GM23338 (cell line): Measurements from ENCODE around the gene MED12L. TPM values are rescaled to one million over a fixed set of nuclear protein-coding genes. Genes with fewer than 3 reads are reported as not detected.

ENCODE experiments used
- ATAC-seq: fragments of 200-7000 bp; cut with Tn5 transposase; 3 replicates; pipeline ENCODE4 v1.9.1; 2020
- DNase-seq: peaks from one replicate; pipeline ENCODE4 v3.0.0-alpha.2; 2015; ENCODE audit warnings: low spot score
- H2AFZ ChIP-seq: fragments of 200-600 bp; sonication (generic); 2 replicates; pipeline ENCODE4 v1.8.0; 2016; ENCODE audit warnings: antibody characterized with exemption, mild to moderate bottlenecking, moderate library complexity
- H3F3A ChIP-seq: fragments of 200-600 bp; sonication (generic); replicated peaks from 2 replicates; pipeline ENCODE4 v1.8.0; 2017; ENCODE audit warnings: antibody characterized with exemption, mixed run types, low read depth
- H3K27ac ChIP-seq: fragments of 200-600 bp; sonication (generic); 2 replicates; pipeline ENCODE4 v1.6.1; 2016; ENCODE audit warnings: low read depth
- H3K27me3 ChIP-seq: fragments of 200-600 bp; sonication (generic); 2 replicates; pipeline ENCODE4 v1.8.0; 2016; ENCODE audit warnings: mild to moderate bottlenecking, mixed run types, moderate library complexity; ENCODE audit not compliant: insufficient read depth
- H3K36me3 ChIP-seq: fragments of 200-600 bp; sonication (generic); 2 replicates; pipeline ENCODE4 v1.8.0; 2016; ENCODE audit warnings: mild to moderate bottlenecking; ENCODE audit not compliant: insufficient read depth
- H3K4me1 ChIP-seq: fragments of 200-600 bp; sonication (generic); 2 replicates; pipeline ENCODE4 v1.8.0; 2016; ENCODE audit warnings: mild to moderate bottlenecking, moderate library complexity; ENCODE audit not compliant: insufficient read depth
- H3K4me2 ChIP-seq: fragments of 200-600 bp; sonication (generic); 2 replicates; pipeline ENCODE4 v1.7.1; 2017; ENCODE audit warnings: mixed run types
- H3K4me3 ChIP-seq: fragments of 200-600 bp; sonication (generic); 2 replicates; pipeline ENCODE4 v1.6.1; 2016; ENCODE audit warnings: mixed run types
- H3K79me2 ChIP-seq: fragments of 200-600 bp; sonication (generic); replicated peaks from 2 replicates; pipeline ENCODE4 v1.8.0; 2017; ENCODE audit warnings: mild to moderate bottlenecking; ENCODE audit not compliant: insufficient read depth
- H3K9me2 ChIP-seq: fragments of 200-600 bp; sonication (generic); 2 replicates; pipeline ENCODE4 v1.8.0; 2017; ENCODE audit not compliant: insufficient read depth
- H4K20me1 ChIP-seq: fragments of 200-600 bp; sonication (generic); replicated peaks from 2 replicates; pipeline ENCODE4 v1.8.0; 2017; ENCODE audit warnings: mild to moderate bottlenecking; ENCODE audit not compliant: insufficient read depth
- H3K27ac Mint-ChIP-seq: 2 replicates; pipeline ENCODE4 v1.8.0; 2020; ENCODE audit warnings: inconsistent platforms, mild to moderate bottlenecking, moderate library complexity, mixed read lengths
- H3K27me3 Mint-ChIP-seq: 3 replicates; pipeline ENCODE4 v1.8.0; 2022; ENCODE audit warnings: low read depth, mild to moderate bottlenecking, moderate library complexity, mixed read lengths, inconsistent platforms; ENCODE audit not compliant: insufficient read depth, poor library complexity
- H3K36me3 Mint-ChIP-seq: 3 replicates; pipeline ENCODE4 v1.8.0; 2021; ENCODE audit warnings: low read depth, mild to moderate bottlenecking, inconsistent platforms, moderate library complexity, mixed read lengths
- H3K4me1 Mint-ChIP-seq: 3 replicates; pipeline ENCODE4 v1.8.0; 2020; ENCODE audit warnings: mild to moderate bottlenecking, inconsistent platforms, mixed read lengths
- H3K4me3 Mint-ChIP-seq: 3 replicates; pipeline ENCODE4 v1.8.0; 2021; ENCODE audit warnings: moderate library complexity, mild to moderate bottlenecking, inconsistent platforms, mixed read lengths
- H3K9me3 Mint-ChIP-seq: 3 replicates; pipeline ENCODE4 v1.8.0; 2020; ENCODE audit warnings: moderate library complexity, mild to moderate bottlenecking, inconsistent platforms, mixed read lengths
- CREB1 ChIP-seq: fragments of 250-450 bp; sonication (Bioruptor Pico); IDR thresholded peaks from 2 replicates; pipeline ENCODE4 v1.5.0; 2020; ENCODE audit warnings: low read depth, mild to moderate bottlenecking, moderate library complexity
- CTCF ChIP-seq, 2 experiments: fragments of 200-600 bp in 1 of 2; sonication (generic) in 1 of 2; conservative IDR thresholded peaks; 2 replicates each; pipeline versions ENCODE4 v1.5.1 to v1.6.1; 2016 to 2017; ENCODE audit warnings: antibody characterized with exemption in 2 of 2, low read depth in 2 of 2, mild to moderate bottlenecking in 2 of 2, moderate library complexity in 1 of 2
- ETS1 ChIP-seq: IDR thresholded peaks from 2 replicates; pipeline ENCODE4 v1.6.1; 2016; ENCODE audit warnings: antibody characterized with exemption
- EZH2 ChIP-seq: fragments of 200-600 bp; sonication (generic); IDR thresholded peaks from one replicate; pipeline ENCODE4 v1.8.0; 2017; ENCODE audit warnings: antibody characterized with exemption, mild to moderate bottlenecking, low read depth; ENCODE audit not compliant: unreplicated experiment
- EZH2phosphoT487 ChIP-seq: fragments of 200-600 bp; sonication (generic); IDR thresholded peaks from one replicate; pipeline ENCODE4 v1.8.1; 2018; ENCODE audit warnings: antibody characterized with exemption; ENCODE audit not compliant: unreplicated experiment
- JUNB ChIP-seq: IDR thresholded peaks from one replicate; pipeline ENCODE4 v1.6.1; 2016; ENCODE audit warnings: antibody characterized with exemption; ENCODE audit not compliant: unreplicated experiment
- NANOG ChIP-seq: IDR thresholded peaks from 2 replicates; pipeline ENCODE4 v1.6.1; 2016; ENCODE audit warnings: antibody characterized with exemption, borderline replicate concordance
- POLR2AphosphoS5 ChIP-seq: IDR thresholded peaks from 2 replicates; pipeline ENCODE4 v1.6.1; 2016; ENCODE audit warnings: antibody characterized with exemption, low read depth
- REST ChIP-seq: IDR thresholded peaks from one replicate; pipeline ENCODE4 v1.6.1; 2018; ENCODE audit warnings: antibody characterized with exemption; ENCODE audit not compliant: unreplicated experiment
- STAT1 ChIP-seq: IDR thresholded peaks from one replicate; pipeline ENCODE4 v1.6.1; 2016; ENCODE audit warnings: antibody characterized with exemption; ENCODE audit not compliant: unreplicated experiment
- ZNF114 ChIP-seq: fragments of 250-450 bp; sonication (Bioruptor Pico); IDR thresholded peaks from 2 replicates; pipeline ENCODE4 v1.5.0; 2020; ENCODE audit warnings: mild to moderate bottlenecking, moderate library complexity
- ZNF331 ChIP-seq: fragments of 250-450 bp; sonication (Bioruptor Pico); IDR thresholded peaks from 2 replicates; pipeline ENCODE4 v1.5.0; 2020; ENCODE audit warnings: low read depth, mild to moderate bottlenecking, moderate library complexity
- ZNF462 ChIP-seq: fragments of 250-450 bp; sonication (Bioruptor Pico); IDR thresholded peaks from 2 replicates; pipeline ENCODE4 v1.5.0; 2020; ENCODE audit warnings: mild to moderate bottlenecking, moderate library complexity
- polyA plus RNA-seq: library from polyadenylated mRNA; unstranded; fragments of >200 nt; fragmentation: Nextera tagmentation; extraction: Ambion mirVana; gene quantifications from 2 replicates; pipeline ENCODE4 v1.2.1, GENCODE V29; 2016
- total RNA-seq: library from RNA; depleted of rRNA; stranded (reverse); fragments of >200 nt; shearing (Covaris generic); gene quantifications from 2 replicates; pipeline ENCODE4 v1.2.3, GENCODE V29; 2014

The MED12L gene
- total and polyA plus RNA-seq, 2 experiments from 2014 or later: 5.7 to 25.0 TPM

GRCh38 chr3:151259664-151260063, 174.2 kb downstream of the MED12L start:
- Histone ChIP-seq H3F3A (no peaks in the 10 kb centered on the region), H3K79me2 (no peaks in the 10 kb centered on the region), H3K27ac (no peak overlapping the region), H3K36me3 (no peaks in the 10 kb centered on the region), H3K27me3 (no peaks in the 10 kb centered on the region), H2AFZ (no peak overlapping the region), H3K9me2 (no peaks in the 10 kb centered on the region), H3K4me2 (no peak overlapping the region), H3K4me3 (no peak overlapping the region), H4K20me1 (no peaks in the 10 kb centered on the region), H3K4me1 (no peaks in the 10 kb centered on the region)
- no peak overlapping the region for H3K4me3 Mint-ChIP-seq
- H3K27me3 Mint-ChIP-seq: no peaks in the 10 kb centered on the region
- H3K36me3 Mint-ChIP-seq: 0 out of 3 replicates have a peak, but pooled peaks cover 4% of the 10 kb centered on the region
- ATAC-seq (no peak), DNase-seq (no peak)
- no peaks in the 10 kb centered on the region for H3K9me3 Mint-ChIP-seq
- no peak for TF ChIP-seq EZH2phosphoT487
- no peak for TF ChIP-seq CREB1 (CRISPR knock-in tag)
- no peak for TF ChIP-seq EZH2
- TF ChIP-seq STAT1: no peak
- no peak for TF ChIP-seq CTCF (conservative IDR thresholded peaks at IDR 0.05; ENCODE audit: low read depth in 2 of 2)
- TF ChIP-seq POLR2AphosphoS5: no peak
- TF ChIP-seq REST: no peak
- no peak for TF ChIP-seq ETS1
- no peak for TF ChIP-seq NANOG
- no peak for TF ChIP-seq JUNB
- TF ChIP-seq ZNF462 (CRISPR knock-in tag): no peak
- no peak for TF ChIP-seq ZNF331
- TF ChIP-seq ZNF114 (CRISPR knock-in tag): no peak
- no peaks in the 10 kb centered on the region; the same call in 2 of the 3 replicates for H3K4me1 Mint-ChIP-seq
- no peak overlapping the region for H3K27ac Mint-ChIP-seq
